Glutamatergic neuron (in vitro differentiated cells): ENCODE results near the gene ARID3C. TPM values are rescaled to one million over a fixed set of nuclear protein-coding genes. Genes with fewer than 3 reads are reported as not detected.

Experiments
- DNase-seq: peaks from one replicate; pipeline ENCODE4 v3.0.0; 2022
- H3K27ac Mint-ChIP-seq: one replicate; pipeline ENCODE4 v1.8.0; 2020; ENCODE audit warnings: mild to moderate bottlenecking, mixed read lengths, inconsistent platforms; ENCODE audit not compliant: unreplicated experiment
- H3K27me3 Mint-ChIP-seq: one replicate; pipeline ENCODE4 v1.8.0; 2020; ENCODE audit warnings: mild to moderate bottlenecking, moderate library complexity, mixed read lengths, inconsistent platforms; ENCODE audit not compliant: unreplicated experiment
- H3K36me3 Mint-ChIP-seq: one replicate; pipeline ENCODE4 v1.8.0; 2020; ENCODE audit warnings: mild to moderate bottlenecking, mixed read lengths, inconsistent platforms; ENCODE audit not compliant: unreplicated experiment
- H3K4me1 Mint-ChIP-seq: one replicate; pipeline ENCODE4 v1.8.0; 2020; ENCODE audit warnings: mild to moderate bottlenecking, low read depth, mixed read lengths, inconsistent platforms; ENCODE audit not compliant: unreplicated experiment
- H3K4me3 Mint-ChIP-seq: one replicate; pipeline ENCODE4 v1.8.0; 2020; ENCODE audit warnings: mild to moderate bottlenecking, mixed read lengths, inconsistent platforms; ENCODE audit not compliant: unreplicated experiment
- H3K9me3 Mint-ChIP-seq: one replicate; pipeline ENCODE4 v1.8.0; 2020; ENCODE audit warnings: mild to moderate bottlenecking, moderate library complexity, mixed read lengths, inconsistent platforms; ENCODE audit not compliant: unreplicated experiment
- total RNA-seq: library from RNA; stranded (reverse); fragmentation: NEBNext Ultra II Directional; extraction: Animal tissue kit (Norgen Biotek cat#: 25700); gene quantifications from one replicate; pipeline ENCODE4 v1.2.1, GENCODE V29; 2021; ENCODE audit not compliant: unreplicated experiment
- TF ChIP-seq, protein P1 (sequence below): fragments of 200-600 bp; sonication (generic); IDR thresholded peaks from one replicate; pipeline ENCODE4 v1.5.0; 2021; ENCODE audit not compliant: partially characterized antibody, unreplicated experiment

The ARID3C gene
- total RNA-seq, 1 donor from 2014 or later: not detected

DNA sequence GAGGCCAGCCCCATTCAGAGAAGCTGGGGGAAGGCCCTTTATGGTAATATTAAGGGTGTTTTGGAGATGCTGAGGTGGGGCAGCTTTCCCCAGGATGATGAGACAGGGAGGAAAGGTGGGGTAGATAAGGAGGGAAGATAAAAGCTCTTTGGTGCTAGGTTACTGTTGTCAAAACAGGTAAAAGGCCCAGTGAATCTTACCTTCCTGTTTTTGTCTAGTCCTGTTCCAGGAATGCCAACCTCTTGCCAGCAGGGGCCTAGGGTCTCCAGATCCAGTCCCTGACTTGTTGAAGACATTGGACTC lies 34.4 kb upstream of the ARID3C start:
- H3K9me3 Mint-ChIP-seq: peaks cover 8% of the 10 kb centered on the region
- no peaks in the 10 kb centered on the region for H3K36me3 Mint-ChIP-seq
- H3K4me1 Mint-ChIP-seq: peaks cover 6% of the 10 kb centered on the region
- TF ChIP-seq, protein P1, sequence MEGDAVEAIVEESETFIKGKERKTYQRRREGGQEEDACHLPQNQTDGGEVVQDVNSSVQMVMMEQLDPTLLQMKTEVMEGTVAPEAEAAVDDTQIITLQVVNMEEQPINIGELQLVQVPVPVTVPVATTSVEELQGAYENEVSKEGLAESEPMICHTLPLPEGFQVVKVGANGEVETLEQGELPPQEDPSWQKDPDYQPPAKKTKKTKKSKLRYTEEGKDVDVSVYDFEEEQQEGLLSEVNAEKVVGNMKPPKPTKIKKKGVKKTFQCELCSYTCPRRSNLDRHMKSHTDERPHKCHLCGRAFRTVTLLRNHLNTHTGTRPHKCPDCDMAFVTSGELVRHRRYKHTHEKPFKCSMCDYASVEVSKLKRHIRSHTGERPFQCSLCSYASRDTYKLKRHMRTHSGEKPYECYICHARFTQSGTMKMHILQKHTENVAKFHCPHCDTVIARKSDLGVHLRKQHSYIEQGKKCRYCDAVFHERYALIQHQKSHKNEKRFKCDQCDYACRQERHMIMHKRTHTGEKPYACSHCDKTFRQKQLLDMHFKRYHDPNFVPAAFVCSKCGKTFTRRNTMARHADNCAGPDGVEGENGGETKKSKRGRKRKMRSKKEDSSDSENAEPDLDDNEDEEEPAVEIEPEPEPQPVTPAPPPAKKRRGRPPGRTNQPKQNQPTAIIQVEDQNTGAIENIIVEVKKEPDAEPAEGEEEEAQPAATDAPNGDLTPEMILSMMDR: no peak
- peaks cover 7% of the 10 kb centered on the region for H3K27me3 Mint-ChIP-seq
- no peak overlapping the region for H3K27ac Mint-ChIP-seq
- DNase-seq: no peak
- no peak overlapping the region for H3K4me3 Mint-ChIP-seq

DNA sequence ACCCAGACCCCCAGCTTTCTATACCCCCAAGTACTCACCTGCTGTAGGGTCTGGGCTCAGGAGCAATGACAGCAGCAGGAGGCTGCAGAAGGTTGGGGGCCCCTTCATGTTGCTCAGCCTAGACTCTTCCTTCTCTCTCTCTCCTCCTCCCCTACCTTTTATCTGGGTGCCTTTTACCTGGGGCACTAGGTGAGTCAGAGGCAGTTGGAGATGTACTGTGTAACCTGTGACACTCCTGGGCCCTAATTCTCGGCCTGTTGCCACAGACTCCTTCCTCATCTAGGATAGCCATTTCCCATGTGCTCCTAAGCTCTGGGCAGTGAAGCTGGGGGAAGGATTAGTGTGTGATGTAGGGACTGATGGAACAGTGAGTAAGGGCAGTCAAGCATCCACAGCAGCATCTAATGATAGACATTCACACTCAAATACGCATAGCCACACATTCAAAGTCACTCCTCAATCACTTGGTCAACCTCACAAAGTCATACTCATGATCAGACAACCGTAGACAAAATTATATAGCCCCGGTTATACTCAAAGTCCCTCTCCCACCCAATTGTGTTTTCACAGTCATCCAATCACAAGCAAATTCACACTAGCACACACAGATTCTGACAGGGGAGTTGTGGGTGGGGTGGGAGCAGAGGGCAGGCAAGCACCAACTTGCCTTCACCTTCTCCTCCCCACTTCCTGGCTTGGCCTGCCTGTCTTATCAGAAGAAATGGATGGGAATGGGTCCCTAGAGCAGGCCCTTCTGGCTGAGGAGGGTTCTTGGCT lies 33.8 kb upstream of the ARID3C start, which contains the start of gene CCL27:
Gene CCL27 (minus strand): TSS at position 132 of the 777 bp plus-strand sequence. CDS start 24 bp downstream, at position 108.
- no peak for DNase-seq
- no peak within 1 kb of the TSS for H3K27ac Mint-ChIP-seq
- no peak within 1 kb of the TSS for H3K4me3 Mint-ChIP-seq
- H3K4me1 Mint-ChIP-seq: peaks cover 10% of the 10 kb centered on the region
- TF ChIP-seq, protein P1: no peak
- H3K9me3 Mint-ChIP-seq: peaks cover 8% of the 10 kb centered on the region
- no peaks in the 10 kb centered on the region for H3K36me3 Mint-ChIP-seq
- H3K27me3 Mint-ChIP-seq: peaks cover 7% of the 10 kb centered on the region

DNA sequence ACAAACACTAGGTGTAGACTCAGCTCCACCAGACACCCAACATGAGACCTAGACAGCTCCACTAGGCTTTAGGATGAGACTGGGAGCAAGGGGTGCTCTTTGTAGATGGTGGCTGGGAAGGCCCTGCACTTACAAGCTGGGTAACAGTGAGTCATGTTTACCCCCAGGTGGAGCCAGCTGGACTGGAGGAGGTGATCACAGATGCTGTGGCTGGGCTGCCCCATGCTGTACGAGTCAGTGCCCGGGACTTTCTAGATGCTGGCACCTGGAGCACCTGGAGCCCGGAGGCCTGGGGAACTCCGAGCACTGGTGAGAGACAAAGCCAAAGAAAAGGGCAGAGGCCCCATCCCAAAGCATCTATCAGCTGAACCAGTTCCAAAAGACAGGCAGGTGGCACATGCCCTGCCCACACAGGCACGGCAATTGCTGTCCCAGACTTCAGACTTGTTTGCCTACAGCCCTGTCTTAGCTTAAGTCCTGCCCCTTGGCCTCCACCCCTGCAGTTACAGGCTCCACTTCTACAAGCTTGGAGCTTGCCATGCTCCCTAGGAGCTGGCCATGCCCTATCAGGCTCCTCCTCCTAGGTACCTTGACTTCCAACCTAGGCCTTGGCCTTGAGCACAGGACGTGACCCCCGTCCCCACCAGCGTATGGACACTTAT lies 30.9 kb upstream of the ARID3C start:
- TF ChIP-seq, protein P1: no peak
- Mint-ChIP-seq H3K4me1 (peaks cover 16% of the 10 kb centered on the region), H3K36me3 (no peaks in the 10 kb centered on the region), H3K27ac (no peak overlapping the region), H3K9me3 (peaks cover 9% of the 10 kb centered on the region), H3K27me3 (peaks cover 3% of the 10 kb centered on the region), H3K4me3 (no peak overlapping the region)
- DNase-seq: no peak

DNA sequence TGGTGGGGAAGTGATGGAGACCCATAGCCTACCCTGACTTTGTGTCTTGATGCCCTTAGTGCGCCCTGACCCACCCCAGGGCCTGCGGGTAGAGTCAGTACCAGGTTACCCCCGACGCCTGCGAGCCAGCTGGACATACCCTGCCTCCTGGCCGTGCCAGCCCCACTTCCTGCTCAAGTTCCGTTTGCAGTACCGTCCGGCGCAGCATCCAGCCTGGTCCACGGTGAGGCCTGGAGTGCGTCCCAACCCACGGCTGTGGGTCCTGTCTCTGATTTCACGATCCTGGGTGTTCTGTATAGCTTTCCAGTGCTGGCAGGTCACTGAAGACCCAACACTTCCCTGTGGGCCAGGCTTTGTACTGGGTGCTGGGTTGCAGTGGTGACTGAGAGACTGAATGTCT lies 29.6 kb upstream of the ARID3C start:
- TF ChIP-seq, protein P1: no peak
- peak overlapping the region; percentile 9 for H3K4me3 Mint-ChIP-seq
- H3K4me1 Mint-ChIP-seq: peaks cover 18% of the 10 kb centered on the region
- H3K36me3 Mint-ChIP-seq: no peaks in the 10 kb centered on the region
- H3K27me3 Mint-ChIP-seq: peaks cover 2% of the 10 kb centered on the region
- no peak for DNase-seq
- H3K9me3 Mint-ChIP-seq: peaks cover 5% of the 10 kb centered on the region
- no peak overlapping the region for H3K27ac Mint-ChIP-seq

DNA sequence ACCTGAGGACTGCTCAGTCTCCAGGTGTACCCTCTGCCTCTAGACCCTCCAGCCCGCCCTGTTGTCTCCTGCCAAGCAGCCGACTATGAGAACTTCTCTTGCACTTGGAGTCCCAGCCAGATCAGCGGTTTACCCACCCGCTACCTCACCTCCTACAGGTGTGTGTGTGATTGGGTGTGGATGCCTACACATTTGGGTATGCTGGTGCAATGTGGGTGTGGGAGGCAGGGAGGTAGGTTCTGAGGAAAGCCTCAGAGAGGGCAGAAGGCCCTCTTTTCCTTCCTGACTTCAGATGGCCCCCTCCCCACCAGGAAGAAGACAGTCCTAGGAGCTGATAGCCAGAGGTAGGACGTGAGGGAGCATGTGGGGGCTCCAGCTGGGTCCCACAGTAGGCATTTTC lies 28.1 kb upstream of the ARID3C start:
- Mint-ChIP-seq H3K9me3 (peaks cover 5% of the 10 kb centered on the region), H3K36me3 (no peaks in the 10 kb centered on the region), H3K27me3 (peaks cover 6% of the 10 kb centered on the region), H3K4me3 (no peak overlapping the region), H3K4me1 (peaks cover 28% of the 10 kb centered on the region), H3K27ac (no peak overlapping the region)
- DNase-seq: no peak
- TF ChIP-seq, protein P1: no peak
